Thyroid gland (tissue), 4 donors: ENCODE results near the gene PCP2. TPM values are rescaled to one million over a fixed set of nuclear protein-coding genes. Genes with fewer than 3 reads are reported as not detected.

Source experiments
- DNase-seq, 2 donors: peaks; one replicate each; pipeline ENCODE4 v3.0.0-alpha.2; 2019
- H3K27ac ChIP-seq, 3 donors: fragments of 200-600 bp; sonication (generic); 1 replicate in 2 of 3; 2 replicates in 1 of 3; pipeline ENCODE4 v1.5.1; 2016 to 2019; ENCODE audit warnings: mild to moderate bottlenecking in 1 of 3, moderate library complexity in 1 of 3
- H3K27me3 ChIP-seq: fragments of 200-600 bp; sonication (generic); one replicate; pipeline ENCODE4 v1.5.1; 2019
- H3K36me3 ChIP-seq, 2 donors: fragments of 200-600 bp; sonication (generic); one replicate each; pipeline ENCODE4 v1.5.1; 2016 to 2019
- H3K4me1 ChIP-seq, 2 donors: fragments of 200-600 bp; sonication (generic); one replicate each; pipeline ENCODE4 v1.5.1; 2017 to 2019
- H3K4me3 ChIP-seq, 3 donors: fragments of 200-600 bp; sonication (generic); replicated peaks in 1 of 3; 1 replicate in 2 of 3; 2 replicates in 1 of 3; pipeline ENCODE4 v1.5.1; 2016; ENCODE audit warnings: mild to moderate bottlenecking in 1 of 3
- H3K9me3 ChIP-seq: fragments of 200-600 bp; sonication (generic); one replicate; pipeline ENCODE4 v1.5.1; 2017
- CTCF ChIP-seq, 6 experiments: fragments of 200-600 bp in 3 of 6; fragments of 450-650 bp in 3 of 6; sonication (generic) in 3 of 6; IDR thresholded peaks; one replicate each; pipeline ENCODE4 v1.5.1; 2016 to 2019; ENCODE audit warnings: antibody characterized with exemption in 6 of 6, mild to moderate bottlenecking in 2 of 6, inconsistent platforms in 1 of 6, moderate library complexity in 1 of 6
- POLR2A ChIP-seq, 2 donors: fragments of 450-650 bp; IDR thresholded peaks; one replicate each; pipeline ENCODE4 v1.6.1; 2017; ENCODE audit warnings: antibody characterized with exemption in 2 of 2, mild to moderate bottlenecking in 2 of 2, moderate library complexity in 1 of 2
- WGBS, 2 donors: methylation state at CpG; one replicate each; pipeline ENCODE4 v1.1.5; 2017; 5-methylcytosine and 5-hydroxymethylcytosine counted together
- intact Hi-C: fragments of 100-400 bp; cut with DNase I; formaldehyde crosslinking; loops from one replicate; pipeline ENCODE4 v1.15.1; 2023
- total RNA-seq, 4 donors: library from RNA; depleted of rRNA; stranded (reverse); fragments of >200 nt; gene quantifications; one replicate each; pipeline ENCODE4 v1.2.3, GENCODE V29; 2016

Gene PCP2
- total RNA-seq, 4 donors from 2014 or later, result 1.1 to 1.3 TPM; not detected in 2

DNA sequence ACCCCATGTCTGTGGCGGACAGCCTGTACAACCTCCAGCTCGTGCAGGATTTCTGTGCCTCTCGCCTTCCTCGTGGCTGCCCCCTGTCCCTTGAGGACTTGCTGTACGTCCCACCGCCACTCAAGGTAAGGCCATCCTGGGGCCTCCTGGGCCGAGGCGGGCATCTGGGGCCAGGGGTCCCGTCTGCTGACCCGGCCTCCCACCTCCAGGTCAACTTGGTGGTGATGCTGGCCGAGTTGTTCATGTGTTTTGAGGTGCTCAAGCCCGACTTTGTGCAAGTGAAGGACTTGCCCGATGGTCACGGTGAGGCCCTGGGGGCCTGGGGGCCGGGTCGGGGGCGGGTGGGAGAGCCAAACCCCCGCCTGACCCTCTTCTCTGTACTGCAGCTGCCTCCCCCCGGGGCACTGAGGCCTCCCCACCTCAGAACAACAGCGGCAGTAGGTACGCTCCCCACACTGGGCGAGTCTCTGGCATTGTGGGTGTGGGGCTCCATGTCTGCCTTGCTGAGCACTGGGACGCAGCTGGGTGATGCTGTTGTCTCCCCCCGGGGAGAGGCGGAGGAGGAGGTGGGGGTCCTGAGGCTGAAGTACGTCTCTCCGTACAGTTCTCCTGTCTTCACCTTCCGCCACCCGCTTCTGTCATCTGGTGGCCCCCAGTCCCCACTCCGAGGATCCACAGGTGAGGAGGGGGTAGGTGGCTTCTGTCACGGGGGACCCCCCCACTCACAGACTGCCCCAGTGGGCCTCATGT, 22.9 kb downstream of the PCP2 start:
- Histone ChIP-seq H3K4me1 (peaks cover 4 to 6% of the 10 kb centered on the region in 2 donors), H3K4me3 (no peak overlapping the region), H3K36me3 (peaks cover 0 to 5% of the 10 kb centered on the region in 2 donors), H3K9me3 (no peaks in the 10 kb centered on the region), H3K27me3 (no peaks in the 10 kb centered on the region), H3K27ac (no peak overlapping the region)
- 89% methylated on average over 21 to 24 of the region's 31 CpGs for WGBS, 2 donors
- TF ChIP-seq CTCF (IDR thresholded peaks at IDR 0.05), result no peak
- TF ChIP-seq POLR2A (IDR thresholded peaks at IDR 0.05), result no peak
- intact Hi-C loops, result no loop called here
- DNase-seq, result no peak

GRCh38 chr19:7607874-7608560, 25.5 kb downstream of the PCP2 start:
- H3K27ac ChIP-seq, result no peak overlapping the region
- H3K27me3 ChIP-seq, result no peaks in the 10 kb centered on the region
- DNase-seq, result no peak
- TF ChIP-seq CTCF (IDR thresholded peaks at IDR 0.05), result no peak
- TF ChIP-seq POLR2A (IDR thresholded peaks at IDR 0.05), result no peak
- intact Hi-C loops, result no loop called here
- H3K4me1 ChIP-seq, result peaks cover 10 to 12% of the 10 kb centered on the region in 2 donors
- WGBS, 2 donors, result 90% methylated on average over 18 to 20 of the region's 25 CpGs
- H3K36me3 ChIP-seq, result peaks cover 0 to 5% of the 10 kb centered on the region in 2 donors
- H3K4me3 ChIP-seq, result no peak overlapping the region
- H3K9me3 ChIP-seq, result no peaks in the 10 kb centered on the region

DNA sequence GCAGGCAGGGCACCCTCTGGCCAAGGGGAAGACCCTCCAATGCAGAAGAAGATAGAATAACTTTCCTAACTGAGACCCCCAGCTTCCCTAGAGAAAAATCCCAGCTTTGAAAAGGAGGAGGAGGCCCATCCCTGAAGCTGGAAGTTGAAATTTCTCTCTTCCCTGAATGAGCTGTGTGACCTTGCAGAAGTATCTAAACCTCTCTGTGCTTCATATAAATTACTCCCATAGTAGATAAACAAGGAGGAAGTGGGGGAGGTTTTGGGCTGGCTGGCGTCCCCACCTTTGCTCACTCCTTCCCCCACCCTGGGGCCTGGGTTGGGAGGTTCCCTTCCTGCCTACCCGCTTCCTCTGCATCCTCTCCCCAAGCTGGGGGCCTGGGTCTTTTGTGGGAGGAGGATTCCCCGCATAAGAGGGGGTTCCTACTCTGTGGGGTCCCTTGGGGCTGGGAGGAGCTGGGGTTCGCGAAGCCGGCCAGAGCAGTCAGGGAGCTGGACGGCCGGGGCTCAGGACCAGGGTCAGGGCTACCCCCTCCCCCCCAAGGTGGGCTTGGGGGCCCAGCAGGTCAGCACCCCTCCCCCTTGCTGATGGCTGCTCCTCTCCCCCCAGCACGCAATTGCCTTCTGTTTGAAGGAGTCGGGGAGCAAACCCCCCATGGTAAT, 26.2 kb downstream of the PCP2 start:
- Histone ChIP-seq H3K9me3 (no peaks in the 10 kb centered on the region), H3K4me1 (peaks cover 15 to 17% of the 10 kb centered on the region in 2 donors), H3K4me3 (no peak overlapping the region), H3K36me3 (peaks cover 0 to 5% of the 10 kb centered on the region in 2 donors), H3K27ac (no peak overlapping the region), H3K27me3 (no peaks in the 10 kb centered on the region)
- TF ChIP-seq POLR2A (IDR thresholded peaks at IDR 0.05) (no peak), CTCF (IDR thresholded peaks at IDR 0.05) (no peak)
- WGBS, 2 donors, result 86 to 91% methylated on average over 4 to 8 of the region's 10 CpGs
- intact Hi-C loops, result no loop called here
- no peak for DNase-seq

DNA sequence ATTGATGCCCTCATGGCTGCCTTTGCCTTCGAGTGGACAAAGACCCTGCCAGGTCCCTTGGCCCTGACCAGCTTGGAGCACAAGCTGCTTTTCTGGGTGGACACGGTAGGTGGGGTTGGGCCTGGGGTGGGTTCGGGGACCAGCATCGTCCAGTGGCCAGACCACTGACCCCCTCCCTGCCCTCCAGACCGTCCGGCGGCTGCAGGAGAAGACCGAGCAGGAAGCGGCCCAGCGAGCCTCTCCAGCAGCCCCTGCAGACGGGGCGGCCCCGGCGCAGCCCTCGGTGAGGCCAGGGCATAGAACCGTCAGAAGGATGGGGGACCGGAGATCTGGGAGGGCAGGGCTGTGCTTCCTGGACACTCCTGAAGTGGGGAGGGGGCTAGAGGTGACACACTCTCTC, 27.2 kb downstream of the PCP2 start:
- 86 to 92% methylated on average over 10 to 12 of the region's 17 CpGs for WGBS, 2 donors
- Histone ChIP-seq H3K27ac (no peak overlapping the region), H3K27me3 (no peaks in the 10 kb centered on the region), H3K4me3 (no peak overlapping the region), H3K36me3 (no peaks in the 10 kb centered on the region), H3K4me1 (peaks cover 16 to 19% of the 10 kb centered on the region in 2 donors), H3K9me3 (no peaks in the 10 kb centered on the region)
- no peak for DNase-seq
- intact Hi-C loops, result no loop called here
- TF ChIP-seq POLR2A (IDR thresholded peaks at IDR 0.05) (no peak), CTCF (IDR thresholded peaks at IDR 0.05) (no peak)
